ENCODE results near the gene RNF212.

- TF ChIP-seq EP300 (IDR thresholded peaks at IDR 0.05; ENCODE audit: borderline replicate concordance in 1 of 2, control insufficient read depth in 1 of 2, low read depth in 2 of 2, low read length in 2 of 2) (no peak), USF1 (IDR thresholded peaks at IDR 0.05; ENCODE audit: borderline replicate concordance, extremely low read length, insufficient read depth, low read depth, low read length) (no peak)
These were observed 66.0 kb downstream of the RNF212 start for GRCh38 chr4:1047106-1047975.

Measured in GM12878 (cell line).